H1 (cell line): ENCODE results near the gene CCDC30. TPM values are rescaled to one million over a fixed set of nuclear protein-coding genes. Genes with fewer than 3 reads are reported as not detected.

Experiments
- CTCF ChIA-PET: fragments of 300-600 bp; sonication (Branson Sonifier 250); formaldehyde crosslinking; loops from one replicate; lab custom pipeline; 2021; ENCODE audit not compliant: partially characterized antibody; lab: Charles Lee
- POLR2A ChIA-PET: fragments of 300-600 bp; sonication (Branson Sonifier 250); formaldehyde crosslinking; loops from one replicate; lab custom pipeline; 2021; ENCODE audit warnings: inconsistent platforms; ENCODE audit not compliant: partially characterized antibody; lab: Charles Lee
- DNase-seq, 2 experiments: peaks; one replicate each; pipeline versions ENCODE4 v3.0.0 to v3.0.0-alpha.2; 2010 to 2022; ENCODE audit warnings: low spot score in 2 of 2, low read depth in 1 of 2, mixed read lengths in 1 of 2
- FAIRE-seq: peaks from 2 replicates; lab custom pipeline; 2011; peaks lifted over from hg19 to GRCh38; lab: Jason Lieb, UNC
- H2AFZ ChIP-seq: 2 replicates; pipeline ENCODE4 v1.8.1; 2012; ENCODE audit warnings: low read length, inconsistent platforms
- H2AK5ac ChIP-seq: 2 replicates; pipeline ENCODE4 v1.6.1; 2013; ENCODE audit warnings: low read depth, low read length
- H2BK120ac ChIP-seq: replicated peaks from 2 replicates; pipeline ENCODE3; 2013; ENCODE audit warnings: low read depth, low read length, inconsistent platforms
- H2BK12ac ChIP-seq: 2 replicates; pipeline ENCODE4 v1.6.1; 2013; ENCODE audit warnings: low read depth, low read length
- H2BK15ac ChIP-seq: 2 replicates; pipeline ENCODE4 v1.6.1; 2013; ENCODE audit warnings: low read length
- H2BK20ac ChIP-seq: 2 replicates; pipeline ENCODE4 v1.6.1; 2013; ENCODE audit warnings: low read length
- H2BK5ac ChIP-seq: 2 replicates; pipeline ENCODE4 v1.6.1; 2013; ENCODE audit warnings: low read depth, low read length
- H3K14ac ChIP-seq: 2 replicates; pipeline ENCODE4 v1.6.1; 2013; ENCODE audit warnings: inconsistent platforms; ENCODE audit not compliant: insufficient read length
- H3K18ac ChIP-seq: 2 replicates; pipeline ENCODE4 v1.6.1; 2013; ENCODE audit warnings: low read length; ENCODE audit errors: extremely low read depth
- H3K23ac ChIP-seq: 2 replicates; pipeline ENCODE4 v1.6.1; 2013; ENCODE audit warnings: inconsistent platforms; ENCODE audit not compliant: insufficient read length
- H3K23me2 ChIP-seq: 2 replicates; pipeline ENCODE4 v1.6.1; 2013; ENCODE audit warnings: low read depth, low read length
- H3K27ac ChIP-seq: 2 replicates; pipeline ENCODE4 v1.6.1; 2011; ENCODE audit warnings: low read depth, low read length, inconsistent platforms
- H3K27me3 ChIP-seq, 4 experiments: replicated peaks in 1 of 4; 1 replicate in 1 of 4; 2 replicates in 3 of 4; pipeline versions ENCODE4 v1.6.1 to v1.8.1; 2011 to 2013; ENCODE audit warnings: low read length in 3 of 4, mild to moderate bottlenecking in 3 of 4, inconsistent platforms in 2 of 4, mixed read lengths in 2 of 4, moderate library complexity in 1 of 4; ENCODE audit not compliant: control insufficient read depth in 3 of 4, insufficient read depth in 3 of 4; ENCODE audit errors: extremely low read depth in 1 of 4
- H3K36me3 ChIP-seq, 4 experiments: 2 replicates each; pipeline versions ENCODE4 v1.6.1 to v1.8.1; 2011 to 2013; ENCODE audit warnings: mild to moderate bottlenecking in 4 of 4, low read length in 3 of 4, moderate library complexity in 2 of 4, control low read depth in 1 of 4, inconsistent platforms in 1 of 4; ENCODE audit not compliant: insufficient read depth in 4 of 4, control insufficient read depth in 2 of 4
- H3K4ac ChIP-seq: replicated peaks from 2 replicates; pipeline ENCODE3; 2013; ENCODE audit warnings: low read length, low read depth, mixed read lengths, inconsistent platforms; ENCODE audit not compliant: insufficient read length
- H3K4me1 ChIP-seq, 4 experiments: replicated peaks in 1 of 4; 1 replicate in 1 of 4; 2 replicates in 3 of 4; pipeline versions ENCODE4 v1.6.1 to v1.8.1; 2011 to 2013; ENCODE audit warnings: low read length in 3 of 4, inconsistent platforms in 2 of 4, mixed read lengths in 1 of 4; ENCODE audit not compliant: insufficient read depth in 4 of 4, control insufficient read depth in 3 of 4
- H3K4me2 ChIP-seq, 2 experiments: 2 replicates each; pipeline versions ENCODE4 v1.6.1 to v1.8.1; 2011 to 2013; ENCODE audit warnings: low read depth in 2 of 2, low read length in 2 of 2, control low read depth in 1 of 2, inconsistent platforms in 1 of 2, mild to moderate bottlenecking in 1 of 2; ENCODE audit not compliant: insufficient read depth in 1 of 2
- H3K4me3 ChIP-seq, 4 experiments: fragments of 200-600, 300-600 bp in 1 of 4; sonication (generic), shearing (Covaris generic), sonication (Bioruptor Twin) in 1 of 4; 2 replicates each; pipeline versions ENCODE4 v1.5.1 to v1.8.1; 2011 to 2016; ENCODE audit warnings: low read length in 4 of 4, low read depth in 3 of 4, control low read depth in 2 of 4, inconsistent platforms in 2 of 4, mild to moderate bottlenecking in 2 of 4, mixed read lengths in 1 of 4, moderate library complexity in 1 of 4; ENCODE audit not compliant: insufficient read depth in 2 of 4; ENCODE audit errors: extremely low read depth in 1 of 4
- H3K56ac ChIP-seq: replicated peaks from 2 replicates; pipeline ENCODE3; 2013; ENCODE audit warnings: low read depth, mild to moderate bottlenecking, mixed read lengths, low read length, inconsistent platforms; ENCODE audit not compliant: insufficient read length
- H3K79me1 ChIP-seq: 2 replicates; pipeline ENCODE4 v1.6.1; 2013; ENCODE audit warnings: low read depth, low read length, control low read depth
- H3K79me2 ChIP-seq, 2 experiments: 2 replicates each; pipeline versions ENCODE4 v1.6.1 to v1.8.1; 2012 to 2013; ENCODE audit warnings: low read length in 2 of 2, mild to moderate bottlenecking in 2 of 2, inconsistent platforms in 1 of 2; ENCODE audit not compliant: insufficient read depth in 2 of 2, control insufficient read depth in 1 of 2
- H3K9ac ChIP-seq, 4 experiments: replicated peaks in 1 of 4; 1 replicate in 1 of 4; 2 replicates in 3 of 4; pipeline versions ENCODE4 v1.6.1 to v1.8.1; 2011 to 2013; ENCODE audit warnings: low read depth in 3 of 4, low read length in 3 of 4, control low read depth in 2 of 4, mild to moderate bottlenecking in 2 of 4, moderate library complexity in 2 of 4, inconsistent platforms in 1 of 4; ENCODE audit errors: extremely low read depth in 1 of 4
- H3K9me3 ChIP-seq, 2 experiments: 2 replicates each; pipeline versions ENCODE4 v1.6.1 to v1.8.1; 2012 to 2013; ENCODE audit warnings: mild to moderate bottlenecking in 2 of 2, moderate library complexity in 2 of 2, control low read depth in 1 of 2, inconsistent platforms in 1 of 2, low read depth in 1 of 2, low read length in 1 of 2, mixed read lengths in 1 of 2; ENCODE audit not compliant: insufficient read depth in 2 of 2
- H4K20me1 ChIP-seq, 2 experiments: replicated peaks in 1 of 2; 2 replicates each; pipeline versions ENCODE3 to v1.8.1; 2011 to 2013; ENCODE audit warnings: inconsistent platforms in 2 of 2, low read length in 2 of 2, mild to moderate bottlenecking in 1 of 2; ENCODE audit not compliant: insufficient read depth in 2 of 2, control insufficient read depth in 1 of 2
- H4K5ac ChIP-seq: 2 replicates; pipeline ENCODE4 v1.6.1; 2013; ENCODE audit warnings: low read length, low read depth, mixed read lengths, inconsistent platforms; ENCODE audit not compliant: insufficient read length
- H4K8ac ChIP-seq: 2 replicates; pipeline ENCODE4 v1.8.0; 2013; ENCODE audit warnings: mild to moderate bottlenecking, moderate library complexity, low read length, inconsistent platforms; ENCODE audit not compliant: insufficient read depth; ENCODE audit errors: extremely low read depth
- H4K91ac ChIP-seq: replicated peaks from 2 replicates; pipeline ENCODE3; 2013; ENCODE audit warnings: low read length, mixed read lengths, inconsistent platforms; ENCODE audit not compliant: insufficient read length
- BCL11A ChIP-seq, 2 experiments: IDR thresholded peaks; one replicate each; pipeline ENCODE4 v1.6.1; 2011; ENCODE audit warnings: low read depth in 2 of 2, low read length in 2 of 2, mild to moderate bottlenecking in 2 of 2
- CBX8 ChIP-seq: fragments of 300-800, 300-1000 bp; sonication (generic); IDR thresholded peaks from 2 replicates; pipeline ENCODE4 v1.7.1; 2016; ENCODE audit warnings: low read depth, low read length, borderline replicate concordance
- EZH2 ChIP-seq: fragments of 200-600 bp; sonication (generic); IDR thresholded peaks from 2 replicates; pipeline ENCODE4 v1.7.1; 2012; ENCODE audit warnings: low read depth, mild to moderate bottlenecking, moderate library complexity, low read length, inconsistent platforms; ENCODE audit not compliant: severe bottlenecking
- GTF2F1 ChIP-seq: IDR thresholded peaks from 2 replicates; pipeline ENCODE4 v1.6.1; 2012; ENCODE audit warnings: low read depth, low read length, improper control_type of control experiment, borderline replicate concordance
- JUND ChIP-seq: IDR thresholded peaks from 2 replicates; pipeline ENCODE4 v1.6.1; 2011; ENCODE audit warnings: mild to moderate bottlenecking, improper control_type of control experiment, low read length
- KDM4A ChIP-seq: IDR thresholded peaks from one replicate; pipeline ENCODE4 v1.7.1; 2012; ENCODE audit warnings: low read depth, mild to moderate bottlenecking, moderate library complexity, low read length, inconsistent platforms; ENCODE audit not compliant: severe bottlenecking
- NANOG ChIP-seq: IDR thresholded peaks from 2 replicates; pipeline ENCODE4 v1.6.1; 2011; ENCODE audit warnings: low read length, low read depth, mild to moderate bottlenecking, inconsistent platforms; ENCODE audit not compliant: insufficient read depth, poor library complexity, severe bottlenecking
- RNF2 ChIP-seq: fragments of 200-900, 300-1000 bp; sonication (generic); IDR thresholded peaks from 2 replicates; pipeline ENCODE4 v1.7.1; 2016; ENCODE audit warnings: borderline replicate concordance, low read depth, mild to moderate bottlenecking, antibody characterized with exemption, low read length; ENCODE audit not compliant: poor library complexity, severe bottlenecking; ENCODE audit errors: missing control alignments
- SIRT6 ChIP-seq: IDR thresholded peaks from one replicate; pipeline ENCODE4 v1.7.1; 2012; ENCODE audit warnings: low read length, inconsistent platforms
- WGBS, 2 experiments: shearing (Covaris generic) in 1 of 2; methylation state at CpG; one replicate each; pipeline versions ENCODE4 v1.1.6 to v1.1.7; 2013 to 2015; ENCODE audit warnings: low lambda C conversion rate in 2 of 2, mixed read lengths in 2 of 2, inconsistent platforms in 1 of 2, low coverage in 1 of 2, missing lambda C conversion rate in 1 of 2; ENCODE audit not compliant: insufficient replicate concordance in 2 of 2, insufficient coverage in 1 of 2, insufficient read length in 1 of 2; ENCODE audit errors: extremely low coverage in 1 of 2, missing lambda C conversion rate in 1 of 2; 5-methylcytosine and 5-hydroxymethylcytosine counted together
- polyA plus RNA-seq, 7 experiments: library from polyadenylated mRNA; depleted of rRNA in 3 of 7; stranded (reverse) in 5 of 7; unstranded in 2 of 7; fragments of >200 nt in 5 of 7; fragments of 200-250 nt in 2 of 7; gene quantifications; 1 replicate in 5 of 7; 2 replicates in 1 of 7; 4 replicates in 1 of 7; pipeline versions ENCODE4 v1.2.1 to v1.2.3, GENCODE V29; 2011 to 2013; ENCODE audit warnings: missing spikeins in 2 of 7, mixed read lengths in 2 of 7
- total RNA-seq: library from RNA; stranded (reverse); fragmentation: NEBNext Ultra II Directional; extraction: Animal tissue kit (Norgen Biotek cat#: 25700); gene quantifications from 2 replicates; pipeline ENCODE4 v1.2.1, GENCODE V29; 2021
- TF ChIP-seq, protein P1 (sequence below): IDR thresholded peaks from 2 replicates; pipeline ENCODE4 v1.6.1; 2011; ENCODE audit warnings: low read length, improper control_type of control experiment

The CCDC30 gene
- total and polyA plus RNA-seq, 2 of the 8 experiments (the other 6 are each of a cell fraction or from before 2014, with no cell fraction given), result 0.60 to 1.8 TPM

DNA sequence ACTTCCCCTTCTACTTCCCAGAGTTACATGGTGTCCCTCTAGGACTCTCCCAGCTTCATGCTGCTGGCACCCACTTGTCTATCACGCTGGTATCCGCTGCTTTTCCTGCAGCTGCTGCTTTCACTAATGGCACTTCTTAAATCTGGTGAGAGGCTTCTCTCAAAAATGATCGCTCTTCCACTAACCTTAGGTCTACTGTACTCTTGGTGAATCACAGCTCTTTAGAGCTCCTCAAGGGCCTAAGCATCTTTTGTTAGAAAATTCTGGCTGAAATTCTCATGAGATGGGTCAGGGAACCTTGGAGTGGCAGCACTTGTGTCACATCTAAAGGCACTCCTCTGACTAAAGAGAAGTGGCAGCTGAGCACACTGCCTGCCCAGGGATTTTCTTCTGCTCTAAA is 39.4 kb upstream of the CCDC30 start:
- H3K23ac ChIP-seq, result no peak overlapping the region
- H3K27me3 ChIP-seq, result no peaks in the 10 kb centered on the region
- H3K4me2 ChIP-seq, result no peak overlapping the region
- no peak overlapping the region for H3K27ac ChIP-seq
- H2AK5ac ChIP-seq, result no peak overlapping the region
- H4K91ac ChIP-seq, result no peak overlapping the region
- no peaks in the 10 kb centered on the region for H3K23me2 ChIP-seq
- 90% methylated on average over 3 of the region's 3 CpGs; no CpG with 5 or more reads in 1 of the 2 experiments for WGBS, 2 experiments
- no peak overlapping the region for H3K4me3 ChIP-seq
- H4K8ac ChIP-seq, result no peak overlapping the region
- H2BK15ac ChIP-seq, result no peak overlapping the region
- H3K4me1 ChIP-seq, result peaks cover 0 to 8% (median 0%) of the 10 kb centered on the region in 4 experiments; a peak in 2 of 7 replicates
- no peak overlapping the region for H3K4ac ChIP-seq
- H2BK20ac ChIP-seq, result no peak overlapping the region
- no peak for DNase-seq
- no peaks in the 10 kb centered on the region for H4K20me1 ChIP-seq
- H3K79me1 ChIP-seq, result no peaks in the 10 kb centered on the region
- ChIA-PET POLR2A (no interaction called here), CTCF (interaction anchor here (1.2 kb wide), 1 partner anchor 111 kb away, joined by 3 read pairs; no protein-coding TSS in a partner anchor)
- no peak overlapping the region for H2AFZ ChIP-seq
- TF ChIP-seq EZH2 (no peak), RNF2 (no peak), BCL11A (IDR thresholded peaks at IDR 0.05; ENCODE audit: low read depth in 2 of 2, low read length in 2 of 2) (no peak), JUND (no peak), GTF2F1 (no peak), KDM4A (no peak), SIRT6 (no peak), NANOG (no peak), CBX8 (no peak)
- TF ChIP-seq, protein P1, sequence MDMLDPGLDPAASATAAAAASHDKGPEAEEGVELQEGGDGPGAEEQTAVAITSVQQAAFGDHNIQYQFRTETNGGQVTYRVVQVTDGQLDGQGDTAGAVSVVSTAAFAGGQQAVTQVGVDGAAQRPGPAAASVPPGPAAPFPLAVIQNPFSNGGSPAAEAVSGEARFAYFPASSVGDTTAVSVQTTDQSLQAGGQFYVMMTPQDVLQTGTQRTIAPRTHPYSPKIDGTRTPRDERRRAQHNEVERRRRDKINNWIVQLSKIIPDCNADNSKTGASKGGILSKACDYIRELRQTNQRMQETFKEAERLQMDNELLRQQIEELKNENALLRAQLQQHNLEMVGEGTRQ, result no peak
- no peaks in the 10 kb centered on the region for H3K79me2 ChIP-seq
- H3K14ac ChIP-seq, result no peak overlapping the region
- FAIRE-seq, result no peak
- no peak overlapping the region for H4K5ac ChIP-seq
- no peak overlapping the region for H2BK5ac ChIP-seq
- H2BK120ac ChIP-seq, result no peak overlapping the region
- H3K9me3 ChIP-seq, result no peaks in the 10 kb centered on the region
- no peak overlapping the region for H3K9ac ChIP-seq
- H3K36me3 ChIP-seq, result no peaks in the 10 kb centered on the region
- no peak overlapping the region for H3K18ac ChIP-seq
- no peak overlapping the region for H2BK12ac ChIP-seq
- H3K56ac ChIP-seq, result no peak overlapping the region
